WTC11 (cell line): ENCODE results near the gene NLGN1. TPM values are rescaled to one million over a fixed set of nuclear protein-coding genes. Genes with fewer than 3 reads are reported as not detected.

Experiments
- ATAC-seq: fragments of 200-7000 bp; cut with Tn5 transposase; 2 replicates; pipeline ENCODE4 v1.10.0; 2021; ENCODE audit warnings: mild to moderate bottlenecking, moderate library complexity
- CTCF ChIA-PET: fragments of 300-600 bp; sonication (Branson Sonifier 250); formaldehyde crosslinking; loops from one replicate; lab custom pipeline; 2021; ENCODE audit warnings: antibody characterized with exemption; lab: Charles Lee
- POLR2A ChIA-PET: fragments of 350-600 bp; sonication (Branson Sonifier 250); formaldehyde crosslinking; loops from one replicate; lab custom pipeline; 2021; ENCODE audit warnings: antibody characterized with exemption; lab: Charles Lee
- DNase-seq: peaks from one replicate; pipeline ENCODE4 v3.0.0; 2021; ENCODE audit warnings: low spot score
- H3K27ac Mint-ChIP-seq: 2 replicates; pipeline ENCODE4 v1.8.0; 2021; ENCODE audit warnings: mixed read lengths
- H3K27me3 Mint-ChIP-seq: 2 replicates; pipeline ENCODE4 v1.8.0; 2021; ENCODE audit warnings: low read depth, mild to moderate bottlenecking, moderate library complexity, mixed read lengths
- H3K36me3 Mint-ChIP-seq: 2 replicates; pipeline ENCODE4 v1.8.0; 2021; ENCODE audit warnings: mixed read lengths
- H3K4me1 Mint-ChIP-seq: 2 replicates; pipeline ENCODE4 v1.8.0; 2022; ENCODE audit warnings: mixed read lengths
- H3K4me3 Mint-ChIP-seq: 2 replicates; pipeline ENCODE4 v1.8.0; 2021; ENCODE audit warnings: mild to moderate bottlenecking, moderate library complexity, mixed read lengths
- H3K9me3 Mint-ChIP-seq: 2 replicates; pipeline ENCODE4 v1.8.0; 2021; ENCODE audit warnings: mixed read lengths
- AR ChIP-seq: fragments of 250-450 bp; sonication (Bioruptor Pico); IDR thresholded peaks from 2 replicates; pipeline ENCODE4 v1.9.0; 2021; ENCODE audit warnings: mild to moderate bottlenecking
- ATF1 ChIP-seq: sonication (generic); formaldehyde crosslinking; IDR thresholded peaks from 2 replicates; pipeline ENCODE4 v1.8.1; 2023; ENCODE audit warnings: mild to moderate bottlenecking, moderate library complexity, missing genetic modification reagents
- CBFB ChIP-seq: sonication (generic); formaldehyde crosslinking; IDR thresholded peaks from 2 replicates; pipeline ENCODE4 v1.8.1; 2022; ENCODE audit warnings: mild to moderate bottlenecking, low read depth, missing genetic modification reagents
- ELF4 ChIP-seq: sonication (generic); formaldehyde crosslinking; IDR thresholded peaks from 2 replicates; pipeline ENCODE4 v1.8.1; 2022; ENCODE audit warnings: low read depth, mild to moderate bottlenecking, moderate library complexity, missing genetic modification reagents
- EMX1 ChIP-seq: fragments of 250-450 bp; sonication (Bioruptor Pico); IDR thresholded peaks from 2 replicates; pipeline ENCODE4 v1.8.0; 2021; ENCODE audit warnings: mild to moderate bottlenecking
- ERG ChIP-seq: fragments of 250-450 bp; sonication (Bioruptor Pico); IDR thresholded peaks from 2 replicates; pipeline ENCODE4 v1.8.0; 2021; ENCODE audit warnings: mild to moderate bottlenecking
- ETV6 ChIP-seq: sonication (generic); formaldehyde crosslinking; IDR thresholded peaks from 2 replicates; pipeline ENCODE4 v1.8.1; 2022; ENCODE audit warnings: mild to moderate bottlenecking, missing genetic modification reagents
- FOXJ3 ChIP-seq: sonication (generic); formaldehyde crosslinking; IDR thresholded peaks from 2 replicates; pipeline ENCODE4 v1.9.0; 2021; ENCODE audit warnings: missing genetic modification reagents, mild to moderate bottlenecking, borderline replicate concordance
- HMGA2 ChIP-seq: fragments of 250-450 bp; sonication (Bioruptor Pico); IDR thresholded peaks from 2 replicates; pipeline ENCODE4 v1.4.0; 2021; ENCODE audit warnings: mild to moderate bottlenecking, moderate library complexity
- HMGXB4 ChIP-seq: sonication (generic); formaldehyde crosslinking; IDR thresholded peaks from 2 replicates; pipeline ENCODE4 v1.8.1; 2023; ENCODE audit warnings: mild to moderate bottlenecking, moderate library complexity, missing genetic modification reagents
- JUN ChIP-seq: sonication (generic); formaldehyde crosslinking; IDR thresholded peaks from 2 replicates; pipeline ENCODE4 v1.8.0; 2023; ENCODE audit warnings: mild to moderate bottlenecking, missing genetic modification reagents
- MXD4 ChIP-seq: fragments of 250-450 bp; sonication (Bioruptor Pico); IDR thresholded peaks from 2 replicates; pipeline ENCODE4 v1.8.0; 2021; ENCODE audit warnings: mild to moderate bottlenecking, moderate library complexity, borderline replicate concordance
- NR2C2 ChIP-seq: sonication (generic); formaldehyde crosslinking; IDR thresholded peaks from 2 replicates; pipeline ENCODE4 v1.8.0; 2022; ENCODE audit warnings: mild to moderate bottlenecking, missing genetic modification reagents
- NR3C1 ChIP-seq: sonication (generic); formaldehyde crosslinking; conservative IDR thresholded peaks from 2 replicates; pipeline ENCODE4 v1.8.1; 2023; ENCODE audit warnings: low read depth, mild to moderate bottlenecking, missing genetic modification reagents
- SMAD4 ChIP-seq: sonication (generic); formaldehyde crosslinking; IDR thresholded peaks from 2 replicates; pipeline ENCODE4 v1.8.0; 2022; ENCODE audit warnings: mild to moderate bottlenecking, missing genetic modification reagents
- TCF7 ChIP-seq: sonication (generic); formaldehyde crosslinking; IDR thresholded peaks from 2 replicates; pipeline ENCODE4 v1.8.0; 2022; ENCODE audit warnings: mild to moderate bottlenecking, low read depth, missing genetic modification reagents, moderate library complexity
- TP53 ChIP-seq: sonication (generic); formaldehyde crosslinking; IDR thresholded peaks from 2 replicates; pipeline ENCODE4 v1.8.1; 2023; ENCODE audit warnings: mild to moderate bottlenecking, missing genetic modification reagents
- ZMAT4 ChIP-seq: fragments of 250-450 bp; sonication (Bioruptor Pico); IDR thresholded peaks from 2 replicates; pipeline ENCODE4 v1.9.0; 2021; ENCODE audit warnings: mild to moderate bottlenecking
- ZNF138 ChIP-seq: sonication (generic); formaldehyde crosslinking; conservative IDR thresholded peaks from 2 replicates; pipeline ENCODE4 v1.8.1; 2022; ENCODE audit warnings: mild to moderate bottlenecking, moderate library complexity, missing genetic modification reagents
- ZNF281 ChIP-seq: sonication (generic); formaldehyde crosslinking; IDR thresholded peaks from 2 replicates; pipeline ENCODE4 v1.8.0; 2023; ENCODE audit warnings: mild to moderate bottlenecking, missing genetic modification reagents
- ZNF425 ChIP-seq: fragments of 250-450 bp; sonication (Bioruptor Pico); conservative IDR thresholded peaks from 2 replicates; pipeline ENCODE4 v1.9.0; 2021; ENCODE audit warnings: mild to moderate bottlenecking
- ZNF532 ChIP-seq: fragments of 250-450 bp; sonication (Bioruptor Pico); IDR thresholded peaks from 2 replicates; pipeline ENCODE4 v1.9.0; 2021; ENCODE audit warnings: mild to moderate bottlenecking, borderline replicate concordance
- total RNA-seq: library from RNA; stranded (reverse); gene quantifications from 3 replicates; pipeline ENCODE4 v1.2.3, GENCODE V29; 2021

NLGN1 gene
- total RNA-seq, 1 experiment from 2014 or later, result 12.4 TPM

GRCh38 chr3:174278094-174278493, 880.5 kb downstream of the NLGN1 start (continued):
- TF ChIP-seq ELF4 (CRISPR knock-in tag) (no peak), TCF7 (CRISPR knock-in tag) (no peak), JUN (CRISPR knock-in tag) (no peak), TP53 (CRISPR knock-in tag) (no peak)

GRCh38 chr3:174280186-174280585, 882.6 kb downstream of the NLGN1 start:
- H3K4me1 Mint-ChIP-seq, result peaks cover 23% of the 10 kb centered on the region
- no peak for TF ChIP-seq ZNF532 (CRISPR knock-in tag)
- TF ChIP-seq AR (CRISPR knock-in tag), result no peak
- no peak for TF ChIP-seq ZNF425 (CRISPR knock-in tag)
- TF ChIP-seq MXD4 (CRISPR knock-in tag), result no peak
- TF ChIP-seq EMX1 (CRISPR knock-in tag), result no peak
- no peak for TF ChIP-seq NR3C1
- no peak for TF ChIP-seq ELF4 (CRISPR knock-in tag)
- TF ChIP-seq ZMAT4 (CRISPR knock-in tag), result no peak
- no peak for TF ChIP-seq ERG (CRISPR knock-in tag)
- TF ChIP-seq HMGXB4, result no peak
- TF ChIP-seq CBFB (CRISPR knock-in tag), result no peak
- no peak for TF ChIP-seq ATF1 (CRISPR knock-in tag)
- TF ChIP-seq FOXJ3 (CRISPR knock-in tag), result no peak
- no peak for TF ChIP-seq ZNF281 (CRISPR knock-in tag)
- no peak for TF ChIP-seq HMGA2 (CRISPR knock-in tag)
- no peak for TF ChIP-seq NR2C2
- TF ChIP-seq SMAD4 (CRISPR knock-in tag), result no peak
- no peak for TF ChIP-seq ZNF138 (CRISPR knock-in tag)
- TF ChIP-seq ETV6 (CRISPR knock-in tag), result no peak
- H3K36me3 Mint-ChIP-seq, result peaks cover 7% of the 10 kb centered on the region
- ChIA-PET POLR2A (no interaction called here), CTCF (no interaction called here)
- ATAC-seq (no peak), DNase-seq (no peak)
- H3K27ac Mint-ChIP-seq, result no peak overlapping the region
- H3K9me3 Mint-ChIP-seq, result peaks cover 22% of the 10 kb centered on the region
- H3K27me3 Mint-ChIP-seq, result no peaks in the 10 kb centered on the region
- no peak overlapping the region for H3K4me3 Mint-ChIP-seq
